IPS-15b (cell line): ENCODE data around the gene NUMBL.
"Not testable (repeated sequence)": the region's sequence is repeated elsewhere in the genome, so short reads cannot be mapped to it uniquely, and the experiment has no call there.

ENCODE experiments used
- H3K27me3 ChIP-seq: one replicate; pipeline ENCODE4 v1.6.1; 2013; ENCODE audit warnings: low read length; ENCODE audit not compliant: control insufficient read depth, insufficient read depth
- H3K36me3 ChIP-seq: one replicate; pipeline ENCODE4 v1.6.1; 2013; ENCODE audit warnings: low read length; ENCODE audit not compliant: control insufficient read depth, insufficient read depth
- H3K4me1 ChIP-seq: one replicate; pipeline ENCODE4 v1.6.1; 2013; ENCODE audit warnings: mild to moderate bottlenecking, low read length; ENCODE audit not compliant: control insufficient read depth, insufficient read depth
- H3K4me3 ChIP-seq: one replicate; pipeline ENCODE4 v1.5.1; 2013; ENCODE audit warnings: low read depth, low read length
- H3K9ac ChIP-seq: one replicate; pipeline ENCODE4 v1.6.1; 2013; ENCODE audit warnings: low read depth, mild to moderate bottlenecking, low read length
- H3K9me3 ChIP-seq: one replicate; pipeline ENCODE4 v1.6.1; 2013; ENCODE audit warnings: mild to moderate bottlenecking, low read length; ENCODE audit not compliant: control insufficient read depth, insufficient read depth

The NUMBL gene

DNA sequence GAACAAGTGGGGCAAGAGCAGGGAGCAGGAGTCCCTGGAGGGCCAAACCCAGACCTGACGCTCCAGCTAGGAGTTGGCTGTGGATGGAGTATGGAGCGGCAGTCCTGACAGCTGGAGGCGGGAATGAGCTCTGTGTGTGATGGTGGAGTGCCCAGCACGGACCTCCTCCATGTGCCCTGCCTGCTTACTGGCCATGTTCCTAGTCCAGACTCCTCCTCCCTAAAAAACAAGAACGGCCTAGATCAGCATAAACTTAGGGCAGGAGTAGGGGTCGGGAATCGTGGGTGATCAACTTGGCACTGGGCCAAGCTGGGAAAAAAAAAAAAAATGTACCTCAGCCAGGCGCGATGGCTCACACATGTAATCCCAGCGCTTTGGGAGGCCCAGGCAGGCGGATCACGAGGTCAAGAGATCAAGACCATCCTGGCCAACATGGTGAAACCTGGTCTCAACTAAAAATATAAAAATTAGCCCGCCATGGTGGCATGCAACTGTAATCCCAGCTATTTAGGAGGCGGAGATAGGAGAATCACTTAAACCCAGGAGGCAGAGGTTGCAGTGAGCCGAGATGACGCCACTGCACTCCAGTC lies 59.8 kb downstream of the NUMBL start:
- Histone ChIP-seq H3K27me3 (peaks cover 20% of the 10 kb centered on the region), H3K4me3 (no peak overlapping the region), H3K9me3 (no peaks in the 10 kb centered on the region), H3K4me1 (peaks cover 6% of the 10 kb centered on the region), H3K36me3 (peaks cover 2% of the 10 kb centered on the region), H3K9ac (no peak overlapping the region)

DNA sequence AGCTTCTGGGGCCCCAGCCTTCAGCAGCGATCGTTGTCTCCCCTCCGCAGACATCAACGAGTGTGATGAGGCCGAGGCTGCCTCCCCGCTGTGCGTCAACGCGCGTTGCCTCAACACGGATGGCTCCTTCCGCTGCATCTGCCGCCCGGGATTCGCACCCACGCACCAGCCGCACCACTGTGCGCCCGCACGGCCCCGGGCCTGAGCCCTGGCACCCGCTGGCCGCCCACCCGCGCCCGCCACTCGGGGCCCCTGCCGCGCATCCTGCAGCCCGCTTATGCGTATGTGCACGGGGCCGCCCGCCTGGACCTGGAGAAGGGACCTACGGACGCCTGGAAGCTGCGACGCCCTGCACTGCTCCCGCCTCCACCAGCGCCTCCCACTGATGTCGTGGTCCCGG lies 61.1 kb downstream of the NUMBL start:
- Histone ChIP-seq H3K4me3 (no peak overlapping the region), H3K36me3 (peaks cover 6% of the 10 kb centered on the region), H3K9ac (no peak overlapping the region), H3K27me3 (peaks cover 15% of the 10 kb centered on the region), H3K9me3 (no peaks in the 10 kb centered on the region), H3K4me1 (peaks cover 6% of the 10 kb centered on the region)

DNA sequence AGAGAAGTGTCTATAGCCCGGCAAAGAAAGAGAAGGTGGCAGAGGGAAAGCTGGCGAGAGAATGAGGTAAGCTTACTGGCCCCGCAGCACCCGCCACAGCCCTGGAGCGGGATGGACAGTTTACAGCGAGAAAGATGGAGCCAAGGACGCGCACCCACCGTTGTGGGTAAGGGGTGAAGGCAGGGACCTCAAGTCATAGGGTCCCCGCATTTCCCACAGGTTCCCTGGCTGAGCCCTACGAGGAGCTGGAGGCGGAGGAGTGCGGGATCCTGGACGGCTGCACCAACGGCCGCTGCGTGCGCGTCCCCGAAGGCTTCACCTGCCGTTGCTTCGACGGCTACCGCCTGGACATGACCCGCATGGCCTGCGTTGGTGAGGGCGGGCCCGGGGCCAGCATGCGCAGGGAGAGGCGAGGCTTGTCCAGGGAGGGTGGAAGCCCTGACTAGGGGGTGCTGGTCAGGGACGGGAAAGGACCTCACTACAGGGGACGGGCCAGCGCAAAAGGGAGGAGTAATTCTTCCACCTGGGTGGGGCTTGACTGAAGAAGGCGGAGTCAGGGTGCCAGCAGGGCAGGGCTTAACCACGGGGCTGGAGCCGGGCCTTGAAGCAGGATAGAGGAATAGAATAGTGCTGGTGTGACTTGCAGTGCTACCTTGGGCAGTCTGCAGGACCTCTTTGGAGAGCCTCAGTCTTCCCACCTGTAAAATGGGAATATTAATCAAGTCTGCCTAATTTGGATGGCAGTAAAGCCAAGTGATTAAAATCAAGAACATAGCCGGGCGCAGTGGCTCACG lies 62.8 kb downstream of the NUMBL start:
- peaks cover 2% of the 10 kb centered on the region for H3K4me1 ChIP-seq
- H3K9me3 ChIP-seq: no peaks in the 10 kb centered on the region
- H3K36me3 ChIP-seq: peaks cover 6% of the 10 kb centered on the region
- H3K9ac ChIP-seq: no peak overlapping the region
- peaks cover under 1% of the 10 kb centered on the region for H3K27me3 ChIP-seq
- no peak overlapping the region for H3K4me3 ChIP-seq

DNA sequence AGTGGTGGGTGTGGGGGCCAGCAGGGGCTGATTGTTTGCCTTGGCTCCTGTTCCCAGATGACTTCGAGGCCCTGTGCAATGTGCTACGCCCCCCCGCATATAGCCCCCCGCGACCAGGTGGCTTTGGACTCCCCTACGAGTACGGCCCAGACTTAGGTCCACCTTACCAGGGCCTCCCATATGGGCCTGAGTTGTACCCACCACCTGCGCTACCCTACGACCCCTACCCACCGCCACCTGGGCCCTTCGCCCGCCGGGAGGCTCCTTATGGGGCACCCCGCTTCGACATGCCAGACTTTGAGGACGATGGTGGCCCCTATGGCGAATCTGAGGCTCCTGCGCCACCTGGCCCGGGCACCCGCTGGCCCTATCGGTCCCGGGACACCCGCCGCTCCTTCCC lies 63.5 kb downstream of the NUMBL start:
- H3K27me3 ChIP-seq: no peaks in the 10 kb centered on the region
- H3K4me3 ChIP-seq: no peak overlapping the region
- no peak overlapping the region for H3K9ac ChIP-seq
- no peaks in the 10 kb centered on the region for H3K4me1 ChIP-seq
- no peaks in the 10 kb centered on the region for H3K9me3 ChIP-seq
- peaks cover 8% of the 10 kb centered on the region for H3K36me3 ChIP-seq

DNA sequence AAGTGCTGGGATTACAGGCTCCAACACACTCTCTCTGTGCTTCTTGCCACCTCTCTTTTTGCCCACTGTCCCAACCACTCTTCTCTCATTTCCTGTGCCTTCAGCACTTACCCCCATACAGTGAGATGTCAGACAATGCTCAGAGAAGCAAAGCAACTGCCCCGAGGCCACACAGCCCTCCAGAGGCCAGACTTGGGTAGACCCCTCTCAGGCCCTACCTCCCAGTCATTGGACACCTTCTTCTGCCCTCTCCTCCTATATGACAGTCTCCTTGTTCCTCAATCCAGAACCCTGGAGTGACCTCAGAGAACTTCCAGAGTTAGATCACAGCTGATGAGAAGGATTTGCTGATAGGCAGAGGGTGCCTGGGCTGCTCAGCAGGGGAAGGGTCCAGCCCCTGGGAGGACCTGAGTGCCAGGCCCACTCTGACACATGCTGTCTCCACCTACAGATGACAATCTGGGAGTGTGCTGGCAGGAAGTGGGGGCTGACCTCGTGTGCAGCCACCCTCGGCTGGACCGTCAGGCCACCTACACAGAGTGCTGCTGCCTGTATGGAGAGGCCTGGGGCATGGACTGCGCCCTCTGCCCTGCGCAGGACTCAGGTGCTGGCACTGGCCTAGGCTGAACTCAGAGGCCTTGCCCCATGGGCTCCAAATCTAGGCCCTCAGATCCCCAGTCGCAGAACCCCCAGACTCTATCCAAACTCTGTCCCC lies 64.9 kb downstream of the NUMBL start:
- Histone ChIP-seq H3K4me3 (no peak overlapping the region), H3K36me3 (peaks cover 9% of the 10 kb centered on the region), H3K9me3 (no peaks in the 10 kb centered on the region), H3K9ac (no peak overlapping the region), H3K4me1 (no peaks in the 10 kb centered on the region), H3K27me3 (no peaks in the 10 kb centered on the region)

DNA sequence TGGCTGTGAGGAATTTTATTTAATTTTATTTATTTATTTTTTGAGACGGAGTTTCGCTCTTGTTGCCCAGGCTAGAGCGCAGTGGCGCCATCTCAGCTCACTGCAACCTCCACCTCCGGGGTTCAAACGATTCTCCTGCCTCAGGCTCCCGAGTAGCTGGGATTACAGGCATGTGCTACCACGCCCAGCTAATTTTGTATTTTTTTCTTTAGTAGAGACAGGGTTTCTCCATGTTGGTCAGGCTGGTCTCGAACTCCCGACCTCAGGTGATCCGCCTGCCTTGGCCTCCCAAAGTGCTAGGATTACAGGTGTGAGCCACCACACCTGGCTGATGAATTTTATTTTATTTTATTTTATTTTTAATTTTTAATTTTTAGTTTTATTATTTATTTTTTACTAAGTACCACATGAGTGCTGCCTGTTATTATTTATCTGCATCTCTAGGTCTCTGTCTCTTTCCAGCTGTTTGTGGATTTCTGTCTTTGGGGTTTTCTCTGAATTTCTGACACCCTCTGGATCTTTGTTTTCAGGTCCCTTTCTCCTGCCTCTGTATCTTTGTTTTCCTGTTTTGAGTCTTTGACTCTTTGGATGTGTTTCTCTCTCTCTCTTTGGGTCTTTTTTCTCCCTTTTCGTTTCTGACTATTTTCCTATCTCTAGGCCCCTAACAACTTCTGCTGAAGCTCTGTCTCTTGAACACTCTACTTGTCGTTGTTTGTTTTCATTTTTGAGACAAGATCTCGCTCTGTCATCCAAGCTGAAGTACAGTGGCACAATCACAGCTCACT lies 65.9 kb downstream of the NUMBL start:
- H3K27me3 ChIP-seq, H3K4me1 ChIP-seq, H3K9me3 ChIP-seq, H3K9ac ChIP-seq, H3K4me3 ChIP-seq: not testable (repeated sequence)
- H3K36me3 ChIP-seq: peaks cover 12% of the 10 kb centered on the region

DNA sequence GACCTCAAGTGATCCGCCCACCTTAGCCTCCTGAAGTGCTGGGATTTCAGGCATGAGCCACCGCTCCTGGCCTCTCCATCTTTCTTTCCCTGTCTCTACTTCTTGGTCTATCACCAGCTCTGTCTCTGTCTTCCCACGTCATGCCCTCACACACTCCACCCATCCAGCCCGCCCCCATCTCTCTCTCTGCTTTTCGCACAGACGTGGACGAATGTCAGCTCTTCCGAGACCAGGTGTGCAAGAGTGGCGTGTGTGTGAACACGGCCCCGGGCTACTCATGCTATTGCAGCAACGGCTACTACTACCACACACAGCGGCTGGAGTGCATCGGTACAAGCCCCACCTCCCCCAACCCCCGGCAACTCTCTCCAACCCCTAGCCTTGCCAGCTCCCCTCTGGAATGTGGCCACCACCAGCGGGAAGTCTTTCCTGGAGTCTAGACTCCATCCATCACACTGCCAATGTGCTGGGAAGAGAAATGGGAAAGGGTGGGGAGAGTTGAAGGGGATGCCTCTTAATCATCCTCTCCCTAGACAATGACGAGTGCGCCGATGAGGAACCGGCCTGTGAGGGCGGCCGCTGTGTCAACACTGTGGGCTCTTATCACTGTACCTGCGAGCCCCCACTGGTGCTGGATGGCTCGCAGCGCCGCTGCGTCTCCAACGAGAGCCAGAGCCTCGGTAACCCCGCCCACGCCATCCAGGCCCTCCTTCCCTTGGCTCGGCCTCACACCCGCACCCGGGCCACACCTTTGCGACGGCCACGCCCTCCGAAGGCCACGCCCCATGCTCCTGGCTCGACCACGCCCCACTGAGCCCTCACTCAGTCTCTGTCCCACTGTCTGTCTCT lies 66.8 kb downstream of the NUMBL start:
- Histone ChIP-seq H3K9ac (no peak overlapping the region), H3K4me1 (no peaks in the 10 kb centered on the region), H3K4me3 (peak overlapping the region; percentile 63), H3K9me3 (no peaks in the 10 kb centered on the region), H3K27me3 (no peaks in the 10 kb centered on the region), H3K36me3 (peaks cover 16% of the 10 kb centered on the region)

DNA sequence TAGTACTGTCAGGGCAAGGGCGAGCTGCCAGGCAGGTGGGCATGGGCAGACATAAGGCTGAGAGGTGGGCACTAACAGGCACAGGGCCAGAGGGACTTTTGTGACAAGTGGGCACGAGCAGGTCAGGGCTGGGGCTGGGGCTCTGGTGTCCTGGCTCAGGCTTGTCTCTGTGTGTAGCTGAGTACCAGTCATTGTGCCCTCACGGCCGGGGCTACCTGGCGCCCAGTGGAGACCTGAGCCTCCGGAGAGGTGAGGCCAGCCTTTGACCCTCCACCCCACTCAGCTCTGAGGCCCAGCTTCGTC lies 67.7 kb downstream of the NUMBL start:
- Histone ChIP-seq H3K9ac (no peak overlapping the region), H3K9me3 (no peaks in the 10 kb centered on the region), H3K27me3 (no peaks in the 10 kb centered on the region), H3K4me1 (no peaks in the 10 kb centered on the region), H3K36me3 (peaks cover 16% of the 10 kb centered on the region), H3K4me3 (no peak overlapping the region)

DNA sequence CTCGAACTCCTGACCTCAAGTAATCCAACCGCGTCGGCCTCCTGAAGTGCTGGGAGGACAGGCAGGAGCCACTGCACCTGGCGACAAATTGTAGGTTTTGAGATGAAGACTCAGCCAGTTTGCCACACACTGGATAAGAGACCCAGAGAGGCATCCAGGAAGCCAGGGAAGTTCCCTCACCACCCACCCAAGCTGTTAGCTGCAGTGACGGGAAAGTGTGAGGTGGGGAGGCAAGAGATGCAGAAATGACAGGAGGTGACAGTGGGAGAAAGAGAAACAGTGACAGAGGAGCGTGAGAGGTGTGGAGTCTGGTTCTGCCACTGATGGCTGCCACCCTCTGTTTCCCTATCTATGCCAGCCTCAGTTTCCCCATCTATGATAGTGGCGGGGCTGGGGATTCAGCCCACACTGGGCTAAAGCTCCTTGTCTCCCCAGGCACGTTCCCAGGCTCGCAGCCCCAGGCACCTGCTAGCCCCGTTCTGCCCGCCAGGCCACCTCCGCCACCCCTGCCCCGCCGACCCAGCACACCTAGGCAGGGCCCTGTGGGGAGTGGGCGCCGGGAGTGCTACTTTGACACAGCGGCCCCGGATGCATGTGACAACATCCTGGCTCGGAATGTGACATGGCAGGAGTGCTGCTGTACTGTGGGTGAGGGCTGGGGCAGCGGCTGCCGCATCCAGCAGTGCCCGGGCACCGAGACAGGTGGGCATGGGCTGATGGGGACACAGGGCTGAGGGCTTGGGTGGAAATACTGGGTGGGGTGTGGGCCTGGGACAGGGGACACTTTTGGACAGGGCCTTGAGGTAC lies 68.3 kb downstream of the NUMBL start:
- Histone ChIP-seq H3K27me3 (no peaks in the 10 kb centered on the region), H3K4me3 (no peak overlapping the region), H3K4me1 (no peaks in the 10 kb centered on the region), H3K9ac (no peak overlapping the region), H3K9me3 (no peaks in the 10 kb centered on the region), H3K36me3 (peaks cover 16% of the 10 kb centered on the region)

DNA sequence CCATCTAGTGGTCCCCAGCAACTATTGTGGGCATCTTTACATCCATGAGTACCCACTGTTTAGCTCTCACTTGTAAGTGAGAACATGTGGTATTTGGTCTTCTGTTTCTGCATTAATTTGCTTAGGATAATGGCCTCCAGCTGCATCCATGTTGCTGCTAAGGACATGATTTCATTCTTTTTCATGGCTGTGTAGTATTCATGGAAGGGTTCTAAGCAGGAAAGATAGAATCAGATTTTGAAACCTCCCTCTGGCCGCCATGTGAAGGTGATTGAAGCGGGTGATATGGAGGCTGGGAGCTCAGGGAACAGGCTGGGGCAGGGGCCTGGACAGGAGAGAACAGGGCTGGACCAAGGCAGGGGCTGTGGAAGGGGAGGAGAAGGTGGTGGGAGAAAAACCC lies 69.2 kb downstream of the NUMBL start:
- Histone ChIP-seq H3K4me1 (no peaks in the 10 kb centered on the region), H3K27me3 (no peaks in the 10 kb centered on the region), H3K36me3 (peaks cover 16% of the 10 kb centered on the region), H3K9me3 (no peaks in the 10 kb centered on the region), H3K9ac (no peak overlapping the region), H3K4me3 (no peak overlapping the region)
